DMS79 (cell line): ENCODE results near the gene TOM1.
A peak's percentile ranks its signal among the peaks of the same experiment; 100 is the strongest.

ENCODE experiments used
- DNase-seq: peaks from one replicate; lab custom pipeline; 2025; lab: John Stamatoyannopoulos, UW

The TOM1 gene

DNA sequence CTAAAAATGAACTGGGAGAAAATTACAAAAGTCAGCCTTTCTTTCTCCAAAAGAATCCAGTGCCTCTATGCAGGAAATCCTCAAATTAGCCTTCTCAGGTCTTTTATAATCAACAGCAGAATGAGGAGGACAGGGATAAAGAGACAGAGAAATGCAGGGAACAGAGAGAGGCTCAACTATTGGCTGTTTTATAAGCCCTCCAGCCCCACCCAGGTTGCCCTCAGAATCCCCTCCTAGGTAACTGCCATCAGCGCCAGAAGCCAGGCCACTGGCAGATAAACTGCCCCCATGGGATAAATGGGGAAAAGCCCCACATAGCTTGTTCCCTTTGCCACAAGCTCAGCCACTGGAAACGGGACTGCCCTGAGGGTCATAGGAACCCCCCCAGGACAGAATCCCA is 70.3 kb downstream of the TOM1 start:
- no peak for DNase-seq

GRCh38 chr22:35373781-35374180 is 74.1 kb downstream of the TOM1 start:
- DNase-seq = no peak

DNA sequence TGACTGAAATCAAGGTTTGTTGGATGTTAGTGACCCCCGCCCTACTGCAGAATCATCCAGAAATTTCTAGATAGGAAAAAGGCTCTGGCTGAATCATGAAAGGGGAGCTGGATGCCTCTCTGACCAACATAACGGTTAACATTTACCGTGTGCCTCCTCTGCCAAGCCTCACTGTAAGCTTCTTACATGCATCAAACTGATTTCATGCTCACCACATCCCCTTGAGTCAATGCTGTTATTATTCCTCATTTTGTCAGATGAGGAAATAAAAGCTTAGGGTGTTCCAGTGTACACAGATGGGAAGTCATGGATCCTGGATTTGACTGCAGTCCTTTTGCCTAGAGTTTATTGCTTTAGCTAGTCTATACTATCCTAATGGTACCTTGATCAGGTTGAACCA is 75.3 kb downstream of the TOM1 start:
- DNase-seq = no peak

DNA sequence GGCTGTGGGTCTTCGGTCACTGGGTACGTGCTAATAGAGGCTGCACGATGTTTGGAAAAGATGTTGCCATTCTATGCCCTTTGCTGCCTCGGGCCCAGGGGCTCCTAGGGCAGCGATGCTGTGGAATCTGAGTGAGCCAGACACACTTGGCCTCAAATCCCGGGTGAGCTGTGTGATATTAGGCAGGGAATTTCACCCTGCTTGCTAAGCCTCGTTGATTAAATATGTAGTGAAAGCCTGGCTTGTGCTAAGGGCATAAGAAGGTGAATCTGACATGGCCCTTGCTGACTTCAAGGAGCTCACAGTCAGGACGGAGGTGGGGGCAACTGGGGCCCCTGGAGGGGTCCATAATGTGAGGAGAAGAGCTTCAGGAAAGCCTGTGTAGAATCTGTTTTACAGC is 75.8 kb downstream of the TOM1 start:
- no peak for DNase-seq

DNA sequence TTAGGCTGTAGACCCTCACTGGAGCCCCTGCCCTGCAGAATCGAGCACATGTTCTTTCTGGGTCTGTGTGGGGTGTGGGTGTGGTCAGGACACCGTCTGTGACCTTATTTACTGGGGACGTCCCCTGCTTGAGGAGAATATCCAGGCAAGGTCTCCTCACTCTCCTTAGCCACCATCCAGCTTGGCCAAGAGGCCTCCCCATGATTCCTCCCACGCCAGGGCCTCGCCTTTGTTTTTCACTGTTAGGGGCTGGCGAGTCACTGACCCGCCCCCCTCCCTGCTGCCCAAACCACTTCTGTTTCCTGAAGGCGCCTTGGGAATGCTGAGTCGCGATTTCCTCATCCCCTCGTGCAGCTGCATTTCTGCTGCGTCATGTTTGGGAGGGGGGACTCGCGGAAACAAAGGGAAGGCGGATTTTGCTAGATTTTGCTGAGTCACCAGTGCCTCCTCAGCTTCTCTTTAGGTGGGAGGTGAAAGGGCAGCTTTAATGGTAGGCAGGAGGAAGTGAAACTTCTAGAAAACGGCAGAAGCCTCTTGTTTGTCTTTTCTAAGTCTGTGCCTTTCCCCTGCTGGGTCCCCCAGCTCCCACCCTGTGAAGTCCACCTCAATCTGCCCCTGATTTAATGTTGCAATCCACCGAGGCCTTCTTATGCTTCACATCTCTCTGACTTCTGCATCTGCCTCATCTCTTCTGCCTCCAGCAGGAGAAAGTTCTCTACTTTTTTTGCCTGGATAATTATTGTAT is 77.2 kb downstream of the TOM1 start:
- peak; percentile 21 for DNase-seq

GRCh38 chr22:35377735-35378134 is 78.0 kb downstream of the TOM1 start:
- DNase-seq = no peak

DNA sequence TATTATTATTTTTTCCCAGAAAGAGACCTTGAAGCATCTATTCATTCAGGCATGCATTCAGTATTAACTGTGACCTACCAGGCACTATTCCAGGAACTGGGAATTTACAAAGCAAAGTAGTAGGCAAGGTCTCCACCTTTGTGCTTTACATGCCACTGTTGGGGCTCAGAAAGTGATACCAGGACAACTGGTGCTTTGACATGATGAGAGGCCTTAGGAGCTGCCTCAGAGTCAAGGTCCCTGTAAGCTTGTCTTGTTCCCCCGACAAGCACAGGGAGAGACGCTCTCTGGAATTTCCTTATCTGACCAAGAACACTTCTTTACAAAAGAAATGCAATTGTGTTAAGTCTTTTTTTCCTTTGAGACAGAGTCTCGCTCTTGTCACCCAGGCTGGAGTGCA is 78.9 kb downstream of the TOM1 start:
- no peak for DNase-seq

DNA sequence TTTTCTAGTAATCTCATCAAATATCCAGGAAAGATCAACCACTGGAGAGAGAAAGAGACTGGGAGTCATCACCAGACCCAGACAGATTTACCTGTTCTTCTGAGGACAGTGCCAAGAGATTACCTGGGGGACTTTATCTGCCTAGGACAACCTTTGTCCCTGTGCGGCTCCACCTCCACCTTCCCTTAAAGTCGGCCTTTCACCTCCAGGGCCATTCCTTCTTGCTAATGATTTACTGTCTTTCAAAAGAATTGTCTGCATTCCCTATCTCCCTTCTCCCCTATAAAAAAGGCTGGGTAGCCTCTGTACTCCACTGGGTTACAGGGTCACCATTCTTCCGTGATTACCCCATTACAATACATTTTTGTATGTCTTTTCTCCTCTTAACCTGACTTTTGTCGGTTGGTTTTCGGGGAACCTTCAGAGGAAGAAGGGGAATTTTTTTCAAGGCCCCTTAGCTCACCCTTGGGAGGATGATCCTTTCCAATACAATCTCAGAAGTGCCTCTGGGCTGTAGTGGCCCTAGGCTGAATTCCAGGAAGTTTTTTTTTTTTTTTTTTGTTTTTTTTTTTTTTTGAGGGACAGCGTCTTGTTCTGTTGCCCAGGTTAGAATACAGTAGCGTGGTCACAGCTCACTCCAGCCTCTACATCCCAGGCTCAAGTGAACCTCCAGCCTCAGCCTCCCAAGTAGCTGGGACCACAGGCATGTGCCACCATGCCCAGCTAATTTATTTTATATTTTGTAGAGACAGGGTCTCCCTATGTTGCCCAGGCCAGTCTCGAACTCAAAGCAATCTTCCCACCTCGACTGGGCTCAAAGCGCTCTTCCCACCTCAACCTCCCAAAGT is 79.7 kb downstream of the TOM1 start:
- no peak for DNase-seq

DNA sequence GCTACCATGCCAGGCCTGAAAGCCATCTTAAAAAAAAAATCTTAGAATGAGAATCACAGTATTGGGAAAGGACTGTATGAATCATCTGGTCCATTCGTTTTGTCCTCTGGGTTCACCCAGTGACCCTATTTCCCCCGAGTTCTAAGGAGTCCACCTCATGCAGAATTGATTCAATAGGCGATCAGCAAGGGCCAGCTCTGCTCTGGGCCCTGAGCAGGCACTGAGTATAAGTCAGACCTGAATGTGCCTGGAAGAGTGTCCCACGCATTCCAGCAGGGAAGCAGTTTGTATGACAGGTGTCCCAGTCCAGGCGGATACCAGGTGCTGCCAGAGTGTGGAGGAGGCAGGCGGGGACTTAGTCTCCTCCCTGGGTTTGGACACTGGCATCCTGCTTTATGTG is 80.3 kb downstream of the TOM1 start:
- no peak for DNase-seq

DNA sequence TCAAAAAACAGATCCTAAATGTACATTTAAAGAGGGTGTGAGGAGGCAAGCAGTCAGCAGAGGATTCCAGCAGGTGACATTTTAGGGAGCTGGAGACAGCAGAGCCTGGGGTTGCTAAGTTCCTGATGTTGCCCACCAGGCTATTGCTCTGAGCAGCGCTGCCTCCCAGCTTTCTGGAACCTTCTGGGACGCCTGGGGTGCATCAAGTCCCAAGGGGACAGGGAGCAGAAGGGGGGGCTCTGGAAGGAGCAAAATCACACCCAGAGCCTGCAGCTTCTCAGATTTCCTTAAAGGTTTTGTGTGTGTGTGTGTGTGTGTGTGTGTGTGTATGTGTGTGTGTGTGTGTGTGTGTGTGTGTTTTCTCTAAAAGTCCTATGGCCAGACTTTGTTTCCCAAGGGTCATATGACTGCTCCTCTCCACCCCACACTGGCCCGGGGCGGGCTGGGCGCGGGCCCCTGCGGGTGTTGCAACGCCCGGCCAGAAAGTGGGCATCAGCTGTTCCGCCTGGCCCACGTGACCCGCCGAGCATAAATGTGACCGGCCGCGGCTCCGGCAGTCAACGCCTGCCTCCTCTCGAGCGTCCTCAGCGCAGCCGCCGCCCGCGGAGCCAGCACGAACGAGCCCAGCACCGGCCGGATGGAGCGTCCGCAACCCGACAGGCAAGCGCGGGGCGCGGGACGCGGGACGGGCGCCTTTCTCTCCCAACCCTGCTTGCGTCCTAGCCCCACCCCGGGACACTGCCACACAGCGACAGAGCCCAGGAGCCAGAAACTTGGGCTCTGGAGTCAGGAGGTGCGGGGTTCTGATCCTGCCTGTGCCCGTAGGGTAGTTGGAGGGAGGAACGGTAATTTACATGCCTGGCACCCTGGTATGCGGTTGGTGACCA is 81.1 kb downstream of the TOM1 start, which contains the start of gene HMOX1:
HMOX1 (plus strand) TSS at position 560 of the 887 bp plus-strand sequence; CDS start at position 638, 78 bp downstream.
- DNase-seq = peak; percentile 14

- no peak for DNase-seq
These were observed 81.8 kb downstream of the TOM1 start for GRCh38 chr22:35381424-35382009.

GRCh38 chr22:35383679-35384071 is 84.0 kb downstream of the TOM1 start:
- DNase-seq = no peak

DNA sequence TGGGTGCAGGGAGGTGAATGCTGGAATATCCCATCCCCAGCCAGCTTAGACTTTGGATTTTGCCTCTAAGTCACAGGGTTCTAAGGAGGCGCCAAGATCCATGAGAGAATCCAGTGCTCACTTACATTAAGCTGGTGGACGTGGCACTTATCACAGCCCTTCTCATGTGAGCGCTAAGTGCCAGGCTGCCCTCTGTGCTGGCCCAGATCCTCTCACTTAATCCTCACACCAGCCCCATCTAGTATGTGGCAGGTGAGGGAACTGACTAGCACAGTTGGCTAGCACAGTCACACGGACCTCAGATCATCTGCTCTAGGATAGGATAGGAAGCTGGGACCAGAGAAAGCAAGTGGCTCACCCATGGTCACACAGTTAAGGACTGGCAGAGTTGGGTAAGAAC is 84.8 kb downstream of the TOM1 start:
- DNase-seq = no peak

GRCh38 chr22:35384975-35385588 is 85.4 kb downstream of the TOM1 start:
- DNase-seq = no peak

GRCh38 chr22:35386670-35387288 is 87.1 kb downstream of the TOM1 start:
- DNase-seq = no peak

- no peak for DNase-seq
These were observed 91.2 kb downstream of the TOM1 start for GRCh38 chr22:35390933-35391332.

- DNase-seq = no peak
These were observed 92.7 kb downstream of the TOM1 start for GRCh38 chr22:35392357-35392756.

DNA sequence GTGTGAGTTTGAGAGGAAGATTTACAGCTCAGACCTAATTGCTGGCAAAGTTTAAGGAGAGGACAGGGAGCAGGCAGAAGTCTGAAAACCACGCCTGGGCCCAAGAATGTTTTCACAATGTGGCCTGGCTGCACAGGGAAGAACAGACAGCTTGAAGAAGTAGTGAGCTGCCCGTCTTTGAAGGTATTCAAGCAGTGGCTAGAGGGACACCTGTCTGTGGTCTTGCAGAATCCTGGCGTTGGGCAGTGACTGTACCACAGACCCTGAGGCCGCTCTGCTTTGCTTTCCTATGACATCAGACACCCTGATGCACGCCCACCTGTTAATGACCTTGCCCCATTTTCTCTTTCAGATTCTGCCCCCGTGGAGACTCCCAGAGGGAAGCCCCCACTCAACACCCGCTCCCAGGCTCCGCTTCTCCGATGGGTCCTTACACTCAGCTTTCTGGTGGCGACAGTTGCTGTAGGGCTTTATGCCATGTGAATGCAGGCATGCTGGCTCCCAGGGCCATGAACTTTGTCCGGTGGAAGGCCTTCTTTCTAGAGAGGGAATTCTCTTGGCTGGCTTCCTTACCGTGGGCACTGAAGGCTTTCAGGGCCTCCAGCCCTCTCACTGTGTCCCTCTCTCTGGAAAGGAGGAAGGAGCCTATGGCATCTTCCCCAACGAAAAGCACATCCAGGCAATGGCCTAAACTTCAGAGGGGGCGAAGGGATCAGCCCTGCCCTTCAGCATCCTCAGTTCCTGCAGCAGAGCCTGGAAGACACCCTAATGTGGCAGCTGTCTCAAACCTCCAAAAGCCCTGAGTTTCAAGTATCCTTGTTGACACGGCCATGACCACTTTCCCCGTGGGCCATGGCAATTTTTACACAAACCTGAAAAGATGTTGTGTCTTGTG is 93.7 kb downstream of the TOM1 start:
- no peak for DNase-seq

DNA sequence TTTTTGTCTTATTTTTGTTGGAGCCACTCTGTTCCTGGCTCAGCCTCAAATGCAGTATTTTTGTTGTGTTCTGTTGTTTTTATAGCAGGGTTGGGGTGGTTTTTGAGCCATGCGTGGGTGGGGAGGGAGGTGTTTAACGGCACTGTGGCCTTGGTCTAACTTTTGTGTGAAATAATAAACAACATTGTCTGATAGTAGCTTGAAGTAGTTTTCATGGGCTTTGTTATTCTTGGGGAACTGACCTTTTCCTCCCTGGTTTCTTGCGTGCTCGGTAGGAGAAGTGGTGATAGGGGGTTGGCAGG is 94.3 kb downstream of the TOM1 start:
- DNase-seq = no peak
